PFSK-1 (cell line): ENCODE results near the gene TMEM100.

Source experiments
- FOXP2 ChIP-seq: optimal IDR thresholded peaks from 2 replicates; pipeline ENCODE3; 2011; ENCODE audit warnings: borderline replicate concordance, control low read depth, inconsistent platforms; ENCODE audit not compliant: insufficient read depth; ENCODE audit errors: extremely low read length, extremely low read depth
- POLR2AphosphoS5 ChIP-seq: IDR thresholded peaks from 2 replicates; pipeline ENCODE4 v1.6.1; 2012; ENCODE audit warnings: low read depth, mild to moderate bottlenecking, control low read depth, low read length, moderate library complexity
- SIN3A ChIP-seq: IDR thresholded peaks from 2 replicates; pipeline ENCODE4 v1.6.1; 2012; ENCODE audit warnings: mild to moderate bottlenecking, low read length, moderate library complexity, borderline replicate concordance; ENCODE audit not compliant: insufficient read depth
- TAF1 ChIP-seq: IDR thresholded peaks from 2 replicates; pipeline ENCODE4 v1.6.1; 2012; ENCODE audit warnings: low read length, control low read depth, borderline replicate concordance; ENCODE audit not compliant: insufficient read depth
- TF ChIP-seq, protein P1 (sequence below), 2 experiments: IDR thresholded peaks; 2 replicates each; pipeline versions ENCODE4 v1.6.1 to v1.8.0; 2011 to 2012; ENCODE audit warnings: low read depth in 2 of 2, low read length in 2 of 2, control low read depth in 1 of 2, inconsistent platforms in 1 of 2, mild to moderate bottlenecking in 1 of 2, moderate library complexity in 1 of 2; ENCODE audit not compliant: insufficient read depth in 1 of 2

TMEM100 gene

DNA sequence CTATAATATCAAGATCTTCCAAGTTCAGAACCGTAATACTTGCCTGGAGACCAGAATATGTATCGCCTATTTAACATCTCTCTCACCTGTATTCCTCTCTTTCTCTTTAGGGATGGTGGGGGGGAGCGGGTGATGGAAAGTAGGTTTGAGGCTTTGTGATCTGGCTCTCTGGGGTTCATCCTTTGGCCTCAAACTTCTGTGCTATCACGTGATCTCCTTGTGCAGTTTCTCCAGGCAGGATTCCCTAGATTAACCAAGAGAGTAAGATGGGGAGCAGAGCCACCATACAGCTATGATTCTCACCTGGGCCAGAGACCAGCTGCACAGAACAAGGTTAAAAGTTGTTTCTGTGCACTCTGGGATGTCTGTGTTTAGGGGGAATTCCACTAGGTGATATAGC is 5.2 kb downstream of the TMEM100 start:
- no peak for TF ChIP-seq FOXP2

DNA sequence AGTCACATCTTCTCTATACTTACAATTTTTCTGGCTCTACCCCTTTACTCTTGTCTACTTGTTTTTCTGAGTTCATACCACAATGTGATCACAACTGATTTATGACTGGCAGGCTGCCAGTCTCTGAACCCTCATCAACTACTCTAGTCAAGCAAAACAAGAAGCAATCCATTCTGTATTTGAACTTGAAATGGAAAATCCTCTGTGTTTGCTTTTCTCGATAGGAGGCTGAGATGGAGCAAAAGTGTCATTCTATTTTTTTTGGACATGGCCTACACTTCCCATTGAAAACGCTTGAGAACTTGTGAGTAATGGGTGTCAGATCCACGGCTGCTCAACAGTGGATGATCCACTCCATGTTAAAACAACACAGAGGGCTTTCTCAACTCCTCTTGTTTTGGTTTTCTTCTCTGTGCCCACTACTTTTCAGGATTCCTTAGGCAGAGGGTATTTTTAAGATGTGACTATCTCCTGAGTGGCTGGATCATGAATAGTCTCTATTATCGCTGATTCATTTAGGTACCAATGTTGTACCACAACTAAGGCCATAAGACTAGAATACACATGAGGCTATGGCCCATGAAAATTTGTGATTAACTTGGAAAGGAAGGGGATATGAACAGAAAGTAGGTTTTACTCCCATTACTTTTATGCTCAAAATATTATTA is 11.7 kb downstream of the TMEM100 start:
- TF ChIP-seq, protein P1, sequence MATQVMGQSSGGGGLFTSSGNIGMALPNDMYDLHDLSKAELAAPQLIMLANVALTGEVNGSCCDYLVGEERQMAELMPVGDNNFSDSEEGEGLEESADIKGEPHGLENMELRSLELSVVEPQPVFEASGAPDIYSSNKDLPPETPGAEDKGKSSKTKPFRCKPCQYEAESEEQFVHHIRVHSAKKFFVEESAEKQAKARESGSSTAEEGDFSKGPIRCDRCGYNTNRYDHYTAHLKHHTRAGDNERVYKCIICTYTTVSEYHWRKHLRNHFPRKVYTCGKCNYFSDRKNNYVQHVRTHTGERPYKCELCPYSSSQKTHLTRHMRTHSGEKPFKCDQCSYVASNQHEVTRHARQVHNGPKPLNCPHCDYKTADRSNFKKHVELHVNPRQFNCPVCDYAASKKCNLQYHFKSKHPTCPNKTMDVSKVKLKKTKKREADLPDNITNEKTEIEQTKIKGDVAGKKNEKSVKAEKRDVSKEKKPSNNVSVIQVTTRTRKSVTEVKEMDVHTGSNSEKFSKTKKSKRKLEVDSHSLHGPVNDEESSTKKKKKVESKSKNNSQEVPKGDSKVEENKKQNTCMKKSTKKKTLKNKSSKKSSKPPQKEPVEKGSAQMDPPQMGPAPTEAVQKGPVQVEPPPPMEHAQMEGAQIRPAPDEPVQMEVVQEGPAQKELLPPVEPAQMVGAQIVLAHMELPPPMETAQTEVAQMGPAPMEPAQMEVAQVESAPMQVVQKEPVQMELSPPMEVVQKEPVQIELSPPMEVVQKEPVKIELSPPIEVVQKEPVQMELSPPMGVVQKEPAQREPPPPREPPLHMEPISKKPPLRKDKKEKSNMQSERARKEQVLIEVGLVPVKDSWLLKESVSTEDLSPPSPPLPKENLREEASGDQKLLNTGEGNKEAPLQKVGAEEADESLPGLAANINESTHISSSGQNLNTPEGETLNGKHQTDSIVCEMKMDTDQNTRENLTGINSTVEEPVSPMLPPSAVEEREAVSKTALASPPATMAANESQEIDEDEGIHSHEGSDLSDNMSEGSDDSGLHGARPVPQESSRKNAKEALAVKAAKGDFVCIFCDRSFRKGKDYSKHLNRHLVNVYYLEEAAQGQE (IDR thresholded peaks at IDR 0.05; ENCODE audit: insufficient read depth in 1 of 2, low read depth in 2 of 2, low read length in 2 of 2) = no peak
- TF ChIP-seq SIN3A (no peak), TAF1 (no peak), FOXP2 (no peak), POLR2AphosphoS5 (no peak)

GRCh38 chr17:55710410-55710809 is 12.3 kb downstream of the TMEM100 start:
- TF ChIP-seq, protein P1 (IDR thresholded peaks at IDR 0.05; ENCODE audit: insufficient read depth in 1 of 2, low read depth in 2 of 2, low read length in 2 of 2) = 0 out of 4 replicates have a peak, but pooled peaks of 1 of the 2 experiments have one; percentile 16
- TF ChIP-seq SIN3A (no peak), TAF1 (no peak), POLR2AphosphoS5 (no peak)

- TF ChIP-seq, protein P1 (IDR thresholded peaks at IDR 0.05; ENCODE audit: insufficient read depth in 1 of 2, low read depth in 2 of 2, low read length in 2 of 2) = no peak
- TF ChIP-seq TAF1 (no peak), POLR2AphosphoS5 (no peak), FOXP2 (no peak), SIN3A (no peak)
Measured at GRCh38 chr17:55709984-55710383, 12.7 kb downstream of the TMEM100 start.

DNA sequence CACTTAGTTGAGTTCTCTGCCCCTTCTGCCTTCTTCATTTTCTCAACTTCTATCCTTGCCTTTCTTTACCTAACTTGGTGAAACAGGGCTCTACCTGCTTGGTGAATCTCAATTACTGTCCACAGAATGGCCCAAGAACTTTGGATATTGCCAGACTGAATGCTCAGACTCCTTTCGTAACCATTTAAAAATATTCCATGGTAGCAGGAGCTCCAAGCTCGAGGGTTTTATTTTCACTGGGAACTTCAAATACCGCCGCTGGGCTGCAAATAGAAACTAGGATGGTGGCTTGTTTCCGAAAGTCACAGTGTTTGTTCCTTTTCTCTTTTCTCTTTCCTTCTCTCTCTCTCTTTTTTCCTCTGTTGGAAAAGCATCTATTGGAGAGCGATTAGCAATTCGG is 13.2 kb downstream of the TMEM100 start:
- TF ChIP-seq SIN3A (no peak), POLR2AphosphoS5 (no peak), FOXP2 (no peak), TAF1 (no peak)
- TF ChIP-seq, protein P1 (IDR thresholded peaks at IDR 0.05; ENCODE audit: insufficient read depth in 1 of 2, low read depth in 2 of 2, low read length in 2 of 2) = no peak
